ENCODE measurements around the gene CCDC69.
"Not testable (repeated sequence)": the region's sequence is repeated elsewhere in the genome, so short reads cannot be mapped to it uniquely, and the experiment has no call there.

Gene CCDC69

GRCh38 chr5:151245680-151246219, 21.9 kb upstream of the CCDC69 start:
- no peak for DNase-seq (ENCODE audit: low spot score)

GRCh38 chr5:151244206-151244605, 20.3 kb upstream of the CCDC69 start:
- no peak for DNase-seq (ENCODE audit: low spot score)

DNA sequence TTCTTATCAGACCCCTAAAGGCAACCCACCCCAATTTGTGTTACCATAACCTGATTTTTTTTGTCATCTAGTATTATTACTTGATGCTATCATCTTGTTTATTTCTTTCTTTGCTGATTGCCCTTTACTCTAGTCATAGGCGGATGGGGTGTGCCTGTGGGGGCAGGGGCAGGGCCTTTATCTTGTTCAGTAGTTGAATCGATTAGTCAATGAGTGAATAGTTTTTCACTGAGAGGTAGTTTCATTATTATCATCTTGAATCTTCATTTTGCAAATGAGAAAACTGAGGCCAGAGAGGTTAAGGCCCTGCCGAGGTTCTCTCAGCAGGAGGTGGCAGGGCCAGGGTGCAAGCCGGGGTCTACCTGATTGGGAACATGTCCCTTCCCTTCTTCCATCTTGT, 19.7 kb upstream of the CCDC69 start:
- no peak for DNase-seq (ENCODE audit: low spot score)

DNA sequence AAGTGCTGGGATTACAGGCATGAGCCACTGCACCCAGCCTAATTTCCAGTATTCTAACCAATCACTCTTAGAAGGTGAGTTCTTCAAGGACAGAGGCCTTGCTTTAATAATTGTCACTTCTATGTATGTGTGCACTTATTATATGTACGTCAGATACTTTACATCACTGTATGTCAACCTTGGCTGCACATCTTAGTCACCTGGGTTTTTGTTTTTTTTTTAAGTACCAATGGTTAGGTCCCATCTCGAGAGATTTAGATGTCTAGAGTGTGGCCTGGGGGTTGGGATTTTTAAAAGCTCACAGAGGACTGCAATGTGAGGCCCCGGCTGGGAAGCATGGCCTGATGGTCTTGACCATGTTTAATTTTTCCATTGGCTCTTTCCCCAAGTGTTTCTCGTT, 19.2 kb upstream of the CCDC69 start:
- no peak for DNase-seq (ENCODE audit: low spot score)

GRCh38 chr5:151240924-151241635, 17.2 kb upstream of the CCDC69 start:
- DNase-seq (ENCODE audit: low spot score) = no peak

- DNase-seq (ENCODE audit: low spot score) = not testable (repeated sequence)
Observed at GRCh38 chr5:151240268-151240835, 16.5 kb upstream of the CCDC69 start.

DNA sequence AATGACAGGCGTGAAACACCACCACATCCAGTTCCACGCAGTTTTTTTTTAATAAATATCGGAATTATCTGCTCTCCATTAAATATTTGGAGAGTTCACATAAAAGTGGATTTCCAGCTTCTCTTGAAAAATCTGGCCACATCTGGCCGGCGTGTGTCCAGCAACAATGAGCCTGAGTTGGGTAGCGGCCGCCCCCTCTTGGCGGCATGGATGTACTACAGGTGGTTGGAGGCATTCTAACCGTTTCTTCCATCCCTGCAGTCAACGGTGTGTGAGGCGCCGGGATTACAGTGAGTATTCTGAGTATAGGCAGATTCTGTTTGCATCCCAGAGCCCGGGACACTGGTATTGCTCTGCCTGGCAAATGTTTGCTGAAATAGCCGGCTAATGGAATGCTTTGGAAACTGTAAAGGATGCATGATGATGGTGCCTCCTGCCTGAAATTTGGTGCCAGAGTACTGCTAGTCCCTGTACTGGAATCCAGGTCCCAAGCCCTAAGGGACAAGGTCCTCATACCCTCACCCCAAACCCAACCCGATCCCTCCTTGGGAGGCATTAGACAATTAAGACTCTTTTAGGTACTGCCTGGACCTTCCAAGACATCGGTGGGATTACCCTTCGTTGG, 15.5 kb upstream of the CCDC69 start:
- DNase-seq (ENCODE audit: low spot score) = peak; percentile 49

GRCh38 chr5:151238303-151238741, 14.4 kb upstream of the CCDC69 start:
- no peak for DNase-seq (ENCODE audit: low spot score)

DNA sequence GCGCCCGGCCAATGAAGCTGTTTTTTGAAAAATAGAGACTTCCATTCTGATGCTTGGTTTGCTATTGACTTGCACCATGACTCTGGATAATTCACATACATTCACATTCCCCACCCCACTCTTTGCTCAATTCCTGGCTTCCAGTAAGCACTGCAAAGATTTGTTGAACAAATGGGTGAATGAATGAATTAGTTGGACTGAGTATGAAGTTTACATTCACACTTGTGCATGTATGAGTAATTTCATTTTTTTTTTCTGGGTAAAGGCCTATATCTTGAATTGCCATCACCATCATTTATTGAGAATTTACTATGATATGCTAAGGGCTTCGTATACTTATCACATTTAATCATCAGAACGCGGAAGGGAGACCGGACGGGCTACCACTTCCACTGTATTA, 13.8 kb upstream of the CCDC69 start:
- DNase-seq (ENCODE audit: low spot score) = no peak

DNA sequence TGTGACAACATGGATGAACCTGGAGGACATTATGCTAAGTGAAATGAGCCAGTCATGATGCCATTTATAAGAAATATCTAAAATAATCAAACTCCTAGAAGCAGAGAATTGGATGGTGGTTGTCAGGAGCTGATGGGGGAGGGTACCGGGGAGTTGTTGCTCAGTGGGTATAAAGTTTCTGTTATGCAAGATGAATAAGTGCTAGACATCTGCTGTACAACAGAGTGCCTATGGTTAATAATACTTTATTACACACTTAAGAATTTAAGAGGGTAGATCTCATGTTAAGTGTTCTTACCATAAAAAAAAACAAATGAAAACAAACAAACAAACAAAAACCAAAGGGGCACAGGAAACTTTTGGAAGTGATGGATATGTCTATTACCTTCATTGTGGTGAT, 13.0 kb upstream of the CCDC69 start:
- no peak for DNase-seq (ENCODE audit: low spot score)

DNA sequence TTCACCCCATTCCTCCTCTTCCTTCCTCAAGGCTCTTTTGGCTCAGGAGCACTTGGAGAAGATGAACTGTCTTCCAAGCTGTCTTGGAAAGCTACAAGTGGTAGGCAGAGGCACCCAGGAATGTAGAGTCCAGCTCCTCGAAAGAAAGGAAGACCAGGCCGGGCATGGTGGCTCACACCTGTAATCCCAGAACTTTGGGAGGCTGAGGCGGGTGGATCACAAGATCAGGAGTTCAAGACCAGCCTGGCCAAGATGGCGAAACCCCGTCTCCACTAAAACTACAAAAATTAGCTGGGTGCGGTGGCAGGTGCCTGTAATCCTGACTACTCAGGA, 11.3 kb upstream of the CCDC69 start:
- DNase-seq (ENCODE audit: low spot score) = not testable (repeated sequence)

DNA sequence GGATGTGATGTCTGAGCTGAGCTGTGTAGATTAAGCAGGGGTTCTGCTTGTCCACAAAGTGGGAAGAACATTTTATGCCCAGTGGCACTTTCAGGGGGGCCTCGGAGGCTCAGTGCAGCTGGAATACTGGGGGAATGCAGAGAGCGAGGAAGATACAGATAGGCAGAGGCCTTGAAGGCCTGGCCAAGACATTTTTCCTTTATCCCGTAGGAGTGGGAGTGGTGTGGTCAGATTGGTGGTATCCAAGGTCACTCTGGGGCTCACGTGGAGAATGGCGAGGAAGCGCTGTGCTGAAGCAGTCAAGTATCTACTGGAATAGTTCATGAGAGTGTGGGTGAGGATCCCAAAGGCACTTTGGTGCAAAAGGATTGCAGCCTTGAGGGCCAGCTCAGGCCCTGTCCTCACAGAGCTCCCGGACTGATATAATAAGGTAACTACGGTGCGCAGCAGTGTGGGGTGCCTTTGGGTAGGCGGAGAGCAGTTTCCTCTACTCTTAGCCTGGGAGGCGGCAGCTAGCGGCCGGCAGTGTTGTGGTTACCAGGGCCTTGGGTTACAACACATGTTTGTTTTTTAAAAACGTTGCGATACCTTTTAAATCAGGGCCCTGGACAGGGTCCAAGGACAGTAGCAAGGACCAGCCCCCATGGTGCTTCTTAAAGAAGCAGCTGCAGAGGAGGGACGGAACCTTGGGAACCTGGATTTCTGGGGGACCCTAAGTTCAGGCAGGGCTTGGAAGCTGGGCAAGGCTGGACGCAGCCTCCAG, 10.8 kb upstream of the CCDC69 start:
- no peak for DNase-seq (ENCODE audit: low spot score)

DNA sequence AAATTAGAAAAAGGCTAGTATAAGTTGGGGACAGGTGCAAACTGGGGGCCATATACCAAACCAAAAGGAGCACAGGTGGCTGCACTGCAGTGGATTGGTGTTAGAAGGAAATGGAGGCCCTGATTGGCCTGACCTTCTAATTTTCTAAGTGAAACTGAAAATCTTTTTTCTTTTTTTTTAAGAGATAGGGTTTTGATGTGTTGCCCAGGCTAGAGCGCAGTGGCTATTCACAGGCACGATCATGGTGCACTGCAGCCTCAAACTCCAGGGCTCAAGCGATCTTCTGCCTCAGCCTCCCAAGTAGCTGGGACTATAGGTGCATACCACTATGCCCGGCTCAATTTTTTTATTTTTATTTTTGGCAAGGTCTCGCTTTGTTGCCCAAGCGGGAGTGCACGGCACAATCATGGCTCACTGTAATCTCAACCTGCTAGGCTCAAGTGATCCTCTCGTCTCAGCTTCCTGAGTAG, 9.8 kb upstream of the CCDC69 start:
- DNase-seq (ENCODE audit: low spot score) = no peak

DNA sequence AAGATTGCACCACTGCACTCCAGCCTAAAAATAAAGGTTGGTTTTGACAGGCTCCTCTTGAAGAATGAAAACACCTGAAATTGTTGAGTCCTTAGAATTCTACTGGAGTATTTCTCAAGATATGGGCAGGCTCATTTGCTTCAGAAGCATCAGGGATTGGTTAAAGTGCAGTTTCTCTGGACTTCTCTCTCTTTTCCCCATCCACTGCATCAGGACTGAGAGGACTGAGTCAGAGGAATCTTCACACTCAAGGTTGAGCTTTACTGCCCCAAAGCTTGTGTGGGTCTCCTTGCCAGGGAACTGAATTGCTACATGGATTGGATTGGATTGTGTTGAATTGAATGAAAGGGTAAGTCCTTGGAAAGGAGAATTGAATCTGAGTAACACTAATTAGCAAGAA, 7.5 kb upstream of the CCDC69 start:
- DNase-seq (ENCODE audit: low spot score) = no peak

- no peak for DNase-seq (ENCODE audit: low spot score)
Observed at GRCh38 chr5:151230048-151230680, 6.3 kb upstream of the CCDC69 start.

DNA sequence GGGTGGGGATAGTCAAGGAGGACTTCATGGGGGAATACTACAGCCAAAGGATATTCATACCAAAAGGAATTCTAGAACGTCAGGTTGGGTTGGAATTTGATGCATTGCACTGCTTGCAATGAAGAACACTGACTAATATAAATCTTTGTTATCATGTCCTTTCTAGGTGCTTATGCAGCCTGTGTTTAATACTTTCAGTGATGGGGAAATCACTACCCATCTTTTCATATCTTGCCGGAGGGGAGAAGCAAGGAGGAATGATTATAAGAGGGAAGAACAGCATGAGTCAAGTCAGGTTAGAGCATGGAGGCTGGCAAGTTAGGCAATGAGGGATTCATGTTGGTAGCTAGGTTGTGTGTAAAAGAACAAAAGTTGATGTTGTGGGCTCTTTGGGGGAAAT, 5.1 kb upstream of the CCDC69 start:
- no peak for DNase-seq (ENCODE audit: low spot score)

DNA sequence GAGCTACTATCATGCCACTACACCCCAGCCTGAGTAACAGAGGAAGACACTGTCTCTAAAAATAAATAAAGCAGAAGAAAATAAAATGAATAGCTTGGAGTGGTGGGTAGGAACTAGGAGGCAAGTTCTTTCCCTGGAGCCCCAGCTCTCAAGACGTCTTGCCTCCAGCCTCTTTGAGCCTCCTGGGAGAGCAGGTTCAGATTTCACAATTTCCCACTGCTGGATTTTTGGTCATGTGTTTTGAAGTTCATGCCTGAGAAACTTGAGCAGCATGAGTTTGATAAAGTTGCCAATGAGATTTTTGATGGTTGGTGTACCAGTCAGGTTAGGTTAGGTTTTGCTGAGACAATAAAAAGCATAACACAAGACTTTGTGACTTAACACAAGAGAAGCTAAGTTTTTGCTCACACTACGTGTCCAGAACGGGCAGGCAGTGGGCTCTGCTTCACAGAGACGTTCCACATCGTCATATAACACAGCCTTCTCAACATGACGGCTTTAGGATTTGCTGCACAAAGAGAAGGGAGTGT, 4.1 kb upstream of the CCDC69 start:
- DNase-seq (ENCODE audit: low spot score) = no peak

DNA sequence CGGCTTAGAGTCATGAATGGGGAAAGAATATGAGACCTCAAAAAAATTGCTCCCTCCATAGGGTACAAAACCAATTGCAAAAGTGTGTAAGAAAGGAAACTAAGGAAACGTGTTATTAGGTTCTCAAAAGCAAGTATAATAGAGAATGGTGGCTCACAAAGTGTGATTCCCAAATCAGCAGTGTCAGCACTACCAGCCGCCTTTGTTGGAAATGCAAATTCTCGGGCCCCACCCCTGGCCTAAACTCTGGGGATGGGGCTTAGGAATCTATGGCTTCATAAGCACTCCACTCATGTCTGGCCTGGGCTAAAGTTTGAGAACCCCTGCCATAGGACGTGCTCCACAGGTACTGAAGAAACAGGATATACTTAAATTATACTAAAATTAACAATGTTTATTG, 1.6 kb upstream of the CCDC69 start:
- DNase-seq (ENCODE audit: low spot score) = no peak

DNA sequence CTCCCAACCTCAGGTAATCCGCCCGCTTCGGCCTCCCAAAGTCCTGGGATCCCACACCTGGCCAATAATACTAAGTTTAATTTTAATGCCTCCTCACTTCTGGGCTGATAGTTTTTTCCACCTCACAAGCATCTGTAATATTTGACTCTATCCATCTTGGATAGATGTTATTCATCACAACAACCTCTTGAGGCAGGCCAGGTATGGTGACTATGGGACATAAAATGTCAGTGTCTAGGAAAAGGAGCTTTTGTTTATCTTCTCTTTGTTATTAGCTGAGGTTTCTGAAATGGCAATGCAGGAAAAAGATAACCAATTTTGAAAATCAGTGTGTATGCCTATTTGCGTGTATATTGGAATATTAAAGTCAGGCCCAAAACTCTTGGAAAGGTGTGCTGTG, 1.2 kb upstream of the CCDC69 start:
- no peak for DNase-seq (ENCODE audit: low spot score)

DNA sequence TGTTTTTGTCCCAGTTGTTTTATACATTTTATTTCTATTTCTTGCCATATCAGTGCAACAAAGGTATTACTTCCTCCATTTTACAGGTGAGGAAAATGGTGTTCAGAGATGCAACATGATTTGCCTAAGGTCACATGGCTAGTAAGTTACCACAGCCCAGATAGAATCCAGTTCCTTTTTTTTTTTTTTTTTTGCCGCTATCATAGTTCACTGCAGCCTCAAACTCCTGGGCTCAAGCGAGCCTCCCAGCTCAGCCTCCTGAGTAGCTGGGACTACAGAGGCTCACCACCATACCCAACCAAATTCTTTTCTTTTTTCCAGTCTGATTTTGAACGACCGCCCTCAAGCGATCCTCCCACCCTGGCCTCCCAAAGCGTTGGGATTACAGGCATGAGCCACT, 480 bp upstream of the CCDC69 start:
- DNase-seq (ENCODE audit: low spot score) = no peak

DNA sequence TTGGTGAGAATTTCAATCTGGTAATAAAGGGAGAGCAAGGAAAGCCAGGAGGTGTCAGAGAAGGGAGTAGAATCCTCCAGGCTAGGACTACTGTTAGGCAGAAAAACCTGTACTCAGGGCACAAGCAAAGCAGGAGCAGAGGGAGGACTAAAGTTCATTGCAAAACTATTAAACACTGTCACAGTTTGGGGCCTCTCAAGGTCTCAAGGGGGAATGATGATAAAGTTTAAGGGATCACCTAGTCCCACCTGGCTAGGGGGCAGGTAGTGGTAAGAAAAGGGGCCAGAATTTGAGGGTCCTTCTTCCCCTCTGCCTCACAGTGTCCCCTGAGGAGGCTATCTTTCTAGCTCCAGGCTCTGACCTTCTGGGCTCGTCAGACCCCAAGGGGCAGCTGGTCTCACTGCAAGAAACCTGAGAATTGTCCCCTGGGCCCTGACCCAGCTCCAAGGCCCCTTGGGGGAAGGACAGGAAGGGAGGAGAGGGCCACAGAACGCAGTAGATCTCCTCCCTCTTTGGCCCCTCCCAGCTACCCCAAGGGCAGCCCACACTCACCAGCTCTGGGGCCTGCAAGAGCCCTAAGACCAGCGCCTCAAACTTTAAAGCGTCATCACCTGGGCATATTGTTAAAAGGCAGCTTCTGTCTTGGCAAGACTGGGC, 974 bp downstream of the CCDC69 start:
- no peak for DNase-seq (ENCODE audit: low spot score)

All from COLO829 (cell line).